ENCODE data around the gene SLC35F6. TPM values are rescaled to one million over a fixed set of nuclear protein-coding genes. Genes with fewer than 3 reads are reported as not detected.

SLC35F6 gene
- total RNA-seq, 1 experiment from 2014 or later, result 76.9 TPM

DNA sequence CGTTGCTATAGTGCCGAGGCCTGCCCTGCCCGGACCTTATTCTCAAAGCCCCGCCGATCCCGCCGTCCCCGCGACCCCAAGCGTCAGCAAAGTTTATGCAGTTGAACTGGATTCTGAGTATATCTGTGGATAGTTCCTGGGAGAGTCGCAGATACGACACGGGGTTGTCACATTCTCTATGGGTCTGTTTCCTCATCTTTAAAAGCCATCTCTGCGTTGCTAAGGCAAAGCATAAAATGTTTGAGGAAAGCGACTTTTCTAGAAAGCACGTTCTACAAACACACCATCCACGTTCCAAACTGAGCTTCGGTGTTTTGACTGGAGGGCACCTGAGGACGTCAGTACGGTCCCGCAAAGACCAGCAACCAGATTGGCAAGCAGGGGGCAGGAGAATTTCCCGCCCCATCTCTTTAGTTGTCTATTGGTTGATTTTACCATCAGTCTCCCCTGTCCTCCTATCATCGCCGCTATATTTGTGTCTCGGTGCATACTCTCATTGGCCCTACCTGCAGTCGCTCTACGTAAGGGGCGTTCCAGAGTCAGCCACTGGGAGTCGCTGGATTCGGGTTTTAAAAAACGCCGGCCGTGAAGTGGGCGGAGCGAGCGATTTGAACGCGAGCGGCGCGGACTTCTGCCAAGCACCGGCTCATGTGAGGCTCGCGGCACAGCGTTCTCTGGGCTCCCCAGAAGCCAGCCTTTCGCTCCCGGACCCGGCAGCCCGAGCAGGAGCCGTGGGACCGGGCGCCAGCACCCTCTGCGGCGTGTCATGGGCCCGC lies 21.5 kb downstream of the SLC35F6 start, which contains the start of gene CENPA:
Gene CENPA, plus strand, starts transcription at position 626 of the 776 bp plus-strand sequence. Its CDS starts 141 bp downstream, at position 767.
- ChIA-PET CTCF (interaction anchor here (0.7 kb wide), 2 partner anchors 10 to 14 kb away, joined by 3 to 4 read pairs; no protein-coding TSS in a partner anchor), POLR2A (interaction anchor here (1.0 to 1.9 kb wide), 7 partner anchors 11 to 181 kb away, joined by 3 to 13 read pairs (median 6); no protein-coding TSS in a partner anchor)
- peaks cover 30% of the 10 kb centered on the region for H3K36me3 Mint-ChIP-seq (ENCODE audit: insufficient read depth, unreplicated experiment)
- no peaks in the 10 kb centered on the region for H3K27me3 Mint-ChIP-seq (ENCODE audit: insufficient read depth, unreplicated experiment)
- intact Hi-C loops (cut with micrococcal nuclease), result no loop called here
- DNase-seq (ENCODE audit: unreplicated experiment), result peak; percentile 100
- TF ChIP-seq, protein P1, sequence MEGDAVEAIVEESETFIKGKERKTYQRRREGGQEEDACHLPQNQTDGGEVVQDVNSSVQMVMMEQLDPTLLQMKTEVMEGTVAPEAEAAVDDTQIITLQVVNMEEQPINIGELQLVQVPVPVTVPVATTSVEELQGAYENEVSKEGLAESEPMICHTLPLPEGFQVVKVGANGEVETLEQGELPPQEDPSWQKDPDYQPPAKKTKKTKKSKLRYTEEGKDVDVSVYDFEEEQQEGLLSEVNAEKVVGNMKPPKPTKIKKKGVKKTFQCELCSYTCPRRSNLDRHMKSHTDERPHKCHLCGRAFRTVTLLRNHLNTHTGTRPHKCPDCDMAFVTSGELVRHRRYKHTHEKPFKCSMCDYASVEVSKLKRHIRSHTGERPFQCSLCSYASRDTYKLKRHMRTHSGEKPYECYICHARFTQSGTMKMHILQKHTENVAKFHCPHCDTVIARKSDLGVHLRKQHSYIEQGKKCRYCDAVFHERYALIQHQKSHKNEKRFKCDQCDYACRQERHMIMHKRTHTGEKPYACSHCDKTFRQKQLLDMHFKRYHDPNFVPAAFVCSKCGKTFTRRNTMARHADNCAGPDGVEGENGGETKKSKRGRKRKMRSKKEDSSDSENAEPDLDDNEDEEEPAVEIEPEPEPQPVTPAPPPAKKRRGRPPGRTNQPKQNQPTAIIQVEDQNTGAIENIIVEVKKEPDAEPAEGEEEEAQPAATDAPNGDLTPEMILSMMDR (IDR thresholded peaks at IDR 0.05; ENCODE audit: unreplicated experiment), result no peak
- no TSS peak for BruUV-seq (replicated peaks)
- H3K4me3 Mint-ChIP-seq (ENCODE audit: unreplicated experiment), result peak within 1 kb of the TSS; percentile 76
- no peaks in the 10 kb centered on the region for H3K9me3 Mint-ChIP-seq (ENCODE audit: unreplicated experiment)
- peaks cover 20% of the 10 kb centered on the region for H3K4me1 Mint-ChIP-seq (ENCODE audit: insufficient read depth, unreplicated experiment)
- peak within 1 kb of the TSS; percentile 37 for H3K27ac Mint-ChIP-seq (ENCODE audit: low read depth, unreplicated experiment)

DNA sequence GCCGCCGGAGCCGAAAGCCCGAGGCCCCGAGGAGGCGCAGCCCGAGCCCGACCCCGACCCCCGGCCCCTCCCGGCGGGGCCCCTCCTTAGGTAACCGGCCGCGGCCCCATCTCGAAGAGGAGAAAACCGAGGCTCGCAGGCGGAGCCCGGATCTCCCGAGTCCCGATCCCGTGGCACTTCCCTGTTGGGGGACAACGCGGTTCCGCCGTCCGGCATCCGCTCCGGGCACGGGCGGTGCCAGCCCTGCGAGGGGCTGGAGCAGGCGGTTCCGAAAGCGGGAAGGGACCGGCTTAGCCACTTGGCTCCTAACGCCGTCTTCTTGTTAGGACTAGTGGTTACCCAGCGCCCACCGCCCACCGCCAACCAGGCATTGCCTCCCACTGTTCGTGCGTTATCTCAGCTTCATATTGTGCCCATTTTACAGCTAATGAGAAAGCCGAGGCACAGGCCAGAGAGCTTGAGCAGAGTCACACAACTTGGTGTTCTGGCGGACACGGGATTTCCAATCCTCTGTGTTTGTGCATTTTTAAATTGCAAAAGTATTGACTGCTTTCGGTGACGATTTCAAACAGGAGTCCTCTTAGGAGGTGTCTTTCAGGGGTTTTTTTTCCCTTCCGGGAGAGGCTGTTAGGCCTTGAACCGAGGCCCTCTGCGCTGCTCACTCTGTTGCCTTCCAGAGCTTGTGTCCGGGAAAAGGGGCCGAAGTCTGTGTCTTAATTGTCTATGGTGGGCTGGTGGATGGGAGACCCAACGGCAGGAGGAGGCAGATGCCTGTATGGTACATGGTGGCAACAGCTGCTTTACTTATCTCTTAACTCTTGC lies 22.3 kb downstream of the SLC35F6 start:
- Mint-ChIP-seq H3K27me3 (ENCODE audit: insufficient read depth, unreplicated experiment) (no peaks in the 10 kb centered on the region), H3K4me1 (ENCODE audit: insufficient read depth, unreplicated experiment) (peaks cover 20% of the 10 kb centered on the region), H3K36me3 (ENCODE audit: insufficient read depth, unreplicated experiment) (peaks cover 26% of the 10 kb centered on the region), H3K27ac (ENCODE audit: low read depth, unreplicated experiment) (no peak overlapping the region), H3K4me3 (ENCODE audit: unreplicated experiment) (peak overlapping the region; percentile 76), H3K9me3 (ENCODE audit: unreplicated experiment) (no peaks in the 10 kb centered on the region)
- CTCF ChIA-PET, result interaction anchor here (0.6 to 0.8 kb wide), 3 partner anchors 11 to 268 kb away, joined by 3 to 4 read pairs (median 3); no protein-coding TSS in a partner anchor
- POLR2A ChIA-PET, result interaction anchor here (0.6 to 1.9 kb wide), 9 partner anchors 12 to 181 kb away, joined by 3 to 13 read pairs (median 6); no protein-coding TSS in a partner anchor
- TF ChIP-seq, protein P1 (IDR thresholded peaks at IDR 0.05; ENCODE audit: unreplicated experiment), result no peak
- DNase-seq (ENCODE audit: unreplicated experiment), result peak; percentile 21
- intact Hi-C loops (cut with micrococcal nuclease), result no loop called here
- BruUV-seq (replicated peaks), result TSS peak; percentile 24

DNA sequence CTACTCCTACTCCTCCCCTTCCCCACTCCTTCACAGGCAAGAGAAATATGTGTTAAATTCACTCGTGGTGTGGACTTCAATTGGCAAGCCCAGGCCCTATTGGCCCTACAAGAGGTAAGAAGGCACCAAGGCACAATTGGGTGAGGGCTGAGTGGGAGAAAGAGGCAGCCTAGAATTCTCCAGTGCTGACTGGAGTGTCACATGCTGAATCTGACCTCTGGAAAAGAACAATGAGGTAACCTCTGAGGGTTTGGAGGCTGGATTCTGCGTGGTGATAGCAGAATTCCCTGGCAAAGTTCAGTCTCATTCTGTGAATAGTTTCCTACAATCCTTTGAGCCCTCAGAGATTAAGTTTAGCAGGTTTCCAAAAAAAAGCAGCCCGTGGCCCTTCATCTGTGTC lies 28.6 kb downstream of the SLC35F6 start:
- BruUV-seq (replicated peaks), result no TSS peak
- H3K9me3 Mint-ChIP-seq (ENCODE audit: unreplicated experiment), result no peaks in the 10 kb centered on the region
- POLR2A ChIA-PET, result no interaction called here

More for the DNA sequence above, 28.6 kb downstream of the SLC35F6 start:
- intact Hi-C loops (cut with micrococcal nuclease), result no loop called here
- Mint-ChIP-seq H3K4me3 (ENCODE audit: unreplicated experiment) (no peak overlapping the region), H3K4me1 (ENCODE audit: insufficient read depth, unreplicated experiment) (peaks cover 9% of the 10 kb centered on the region), H3K27me3 (ENCODE audit: insufficient read depth, unreplicated experiment) (no peaks in the 10 kb centered on the region), H3K27ac (ENCODE audit: low read depth, unreplicated experiment) (no peak overlapping the region), H3K36me3 (ENCODE audit: insufficient read depth, unreplicated experiment) (peaks cover 20% of the 10 kb centered on the region)
- no peak for DNase-seq (ENCODE audit: unreplicated experiment)
- TF ChIP-seq, protein P1 (IDR thresholded peaks at IDR 0.05; ENCODE audit: unreplicated experiment), result no peak
- CTCF ChIA-PET, result no interaction called here
